ENCODE data around the gene COL23A1. TPM values are rescaled to one million over a fixed set of nuclear protein-coding genes. Genes with fewer than 3 reads are reported as not detected.
"Not testable (repeated sequence)": the region's sequence is repeated elsewhere in the genome, so short reads cannot be mapped to it uniquely, and the experiment has no call there.

Gene COL23A1
- total RNA-seq, 4 donors from 2014 or later = 2.5 to 3.4 (median 3.0) TPM

DNA sequence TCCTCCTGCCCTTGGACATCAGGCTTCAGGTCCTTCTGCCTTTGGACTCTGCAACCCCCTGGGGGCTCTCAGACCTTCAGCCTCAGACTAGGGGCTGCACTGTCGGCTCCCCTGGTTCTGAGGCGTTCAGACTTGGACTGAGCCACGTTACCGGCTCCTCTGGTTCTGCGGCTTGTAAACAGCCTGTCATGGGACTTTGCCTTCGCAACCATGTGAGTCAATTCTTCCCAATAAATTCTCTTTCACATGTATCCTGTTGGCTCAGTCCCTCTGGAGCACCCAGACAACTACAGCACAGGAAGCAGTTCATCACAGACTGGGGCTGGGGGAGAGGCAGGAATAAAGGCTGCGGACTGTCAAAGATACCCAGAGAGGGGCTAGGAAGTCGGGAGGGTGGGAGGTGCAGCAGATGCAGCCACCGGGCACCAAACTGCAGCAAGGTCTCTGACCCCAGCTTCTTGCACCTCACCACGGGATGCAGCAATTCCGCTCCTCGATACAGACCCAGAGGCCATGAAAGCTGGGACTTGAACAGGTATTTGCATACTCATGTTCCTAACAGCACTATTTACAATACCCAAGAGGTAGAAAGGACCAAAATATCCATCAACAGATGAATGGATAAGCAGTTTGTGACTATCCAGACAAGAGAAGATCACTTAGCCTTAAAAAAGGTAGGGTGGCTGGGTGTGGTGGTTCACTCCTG is 100.8 kb downstream of the COL23A1 start:
- TF ChIP-seq POLR2A (IDR thresholded peaks at IDR 0.05) (no peak), CTCF (IDR thresholded peaks at IDR 0.05) (no peak)
- H3K4me3 ChIP-seq (ENCODE audit: low read depth, poor library complexity, severe bottlenecking) = no peak overlapping the region
- no peak for DNase-seq (ENCODE audit: low spot score in 2 of 2)
- WGBS, 2 donors = 83 to 87% methylated on average over 12 of the region's 12 CpGs
- intact Hi-C loops (cut with DNase I; ENCODE audit: low total_unique reads) = no loop called here

DNA sequence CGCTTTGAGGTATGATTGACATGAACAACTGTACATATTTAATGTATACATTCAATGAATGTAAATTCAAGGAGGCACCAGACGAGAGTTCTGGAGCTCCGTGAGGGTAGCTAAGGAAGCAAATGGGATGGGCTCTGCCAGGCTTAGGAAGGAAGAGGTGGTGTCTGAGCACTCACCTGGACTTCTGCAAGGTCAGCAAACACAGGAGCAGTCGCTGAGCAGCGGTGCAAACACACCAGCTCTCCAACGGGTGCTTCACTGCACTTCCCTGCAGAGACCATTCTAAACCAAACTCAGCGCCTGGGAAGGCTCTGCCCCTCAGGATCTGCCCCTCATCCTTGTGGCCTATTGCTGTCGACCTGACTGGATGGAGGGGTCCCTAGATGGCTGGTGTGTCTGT is 101.5 kb downstream of the COL23A1 start:
- H3K4me3 ChIP-seq (ENCODE audit: low read depth, poor library complexity, severe bottlenecking) = no peak overlapping the region
- no peak for DNase-seq (ENCODE audit: low spot score in 2 of 2)
- TF ChIP-seq CTCF (IDR thresholded peaks at IDR 0.05) = no peak
- 73 to 78% methylated on average over 8 of the region's 8 CpGs for WGBS, 2 donors
- intact Hi-C loops (cut with DNase I; ENCODE audit: low total_unique reads) = no loop called here

- intact Hi-C loops (cut with DNase I; ENCODE audit: low total_unique reads) = no loop called here
- DNase-seq (ENCODE audit: low spot score in 2 of 2) = no peak
- no peak overlapping the region for H3K4me3 ChIP-seq (ENCODE audit: low read depth, poor library complexity, severe bottlenecking)
- TF ChIP-seq POLR2A (IDR thresholded peaks at IDR 0.05) (no peak), CTCF (IDR thresholded peaks at IDR 0.05) (no peak)
- WGBS, 2 donors = 89 to 93% methylated on average over 9 of the region's 9 CpGs
Measured at GRCh38 chr5:178487911-178488600, 102.1 kb downstream of the COL23A1 start.

- DNase-seq (ENCODE audit: low spot score in 2 of 2); intact Hi-C loops (cut with DNase I; ENCODE audit: low total_unique reads); H3K4me3 ChIP-seq (ENCODE audit: low read depth, poor library complexity, severe bottlenecking): not testable (repeated sequence)
- WGBS, 2 donors = 95% methylated on average over 10 of the region's 10 CpGs
Measured at GRCh38 chr5:178486878-178487512, 103.2 kb downstream of the COL23A1 start.

- no peak for DNase-seq (ENCODE audit: low spot score in 2 of 2)
- intact Hi-C loops (cut with DNase I; ENCODE audit: low total_unique reads) = no loop called here
- TF ChIP-seq CTCF (IDR thresholded peaks at IDR 0.05) = no peak
- no peak for TF ChIP-seq POLR2A (IDR thresholded peaks at IDR 0.05)
- H3K4me3 ChIP-seq (ENCODE audit: low read depth, poor library complexity, severe bottlenecking) = no peak overlapping the region
- 64 to 74% methylated on average over 17 of the region's 17 CpGs for WGBS, 2 donors
Measured at GRCh38 chr5:178486239-178486641, 104.0 kb downstream of the COL23A1 start.

DNA sequence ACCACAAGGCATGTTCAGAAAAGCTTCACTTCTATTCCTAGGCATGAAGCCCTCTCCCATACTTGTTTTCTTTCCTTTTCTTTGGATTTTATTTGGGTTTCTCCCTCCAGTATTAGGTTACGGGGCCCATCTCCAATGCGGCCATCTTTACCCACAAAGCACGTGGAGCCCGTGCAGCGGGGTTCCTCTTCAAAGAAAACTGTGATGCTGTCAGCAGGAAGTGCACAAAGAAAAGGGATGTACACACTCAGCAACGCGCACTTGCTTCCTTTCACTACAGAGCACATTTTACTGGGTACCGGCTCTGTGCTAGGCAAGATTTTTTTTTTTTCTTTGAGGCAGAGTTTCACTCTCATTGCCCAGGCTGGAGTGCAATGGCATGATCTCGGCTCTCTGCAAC is 106.6 kb downstream of the COL23A1 start:
- no peak overlapping the region for H3K4me3 ChIP-seq (ENCODE audit: low read depth, poor library complexity, severe bottlenecking)
- no peak for DNase-seq (ENCODE audit: low spot score in 2 of 2)
- intact Hi-C loops (cut with DNase I; ENCODE audit: low total_unique reads) = no loop called here
- TF ChIP-seq CTCF (IDR thresholded peaks at IDR 0.05) (no peak), POLR2A (IDR thresholded peaks at IDR 0.05) (no peak)
- whole genome bisulfite sequencing, 2 donors = 30 to 65% methylated on average over 9 of the region's 9 CpGs

Data from lower leg skin (tissue), 4 donors.